Nephron progenitor cell (in vitro differentiated cells): Measurements from ENCODE around the gene DUS1L.

ENCODE experiments used
- DNase-seq: peaks from one replicate; pipeline ENCODE4 v3.0.0; 2021
- H3K27ac Mint-ChIP-seq: 2 replicates; pipeline ENCODE4 v1.8.0; 2021; ENCODE audit warnings: mild to moderate bottlenecking, moderate library complexity, mixed read lengths
- H3K27me3 Mint-ChIP-seq: 2 replicates; pipeline ENCODE4 v1.8.0; 2021; ENCODE audit warnings: mild to moderate bottlenecking, low read depth, mixed read lengths; ENCODE audit not compliant: poor library complexity
- H3K36me3 Mint-ChIP-seq: 2 replicates; pipeline ENCODE4 v1.8.0; 2021; ENCODE audit warnings: low read depth, mixed read lengths
- H3K4me1 Mint-ChIP-seq: 2 replicates; pipeline ENCODE4 v1.8.0; 2021; ENCODE audit warnings: mixed read lengths
- H3K4me3 Mint-ChIP-seq: 2 replicates; pipeline ENCODE4 v1.8.0; 2021; ENCODE audit warnings: mild to moderate bottlenecking, moderate library complexity, mixed read lengths
- H3K9me3 Mint-ChIP-seq: 2 replicates; pipeline ENCODE4 v1.8.0; 2021; ENCODE audit warnings: mild to moderate bottlenecking, moderate library complexity, mixed read lengths
- TF ChIP-seq, protein P1 (sequence below): fragments of 200-600 bp; sonication (generic); IDR thresholded peaks from 2 replicates; pipeline ENCODE4 v1.5.0; 2021; ENCODE audit warnings: antibody characterized with exemption

DUS1L gene

DNA sequence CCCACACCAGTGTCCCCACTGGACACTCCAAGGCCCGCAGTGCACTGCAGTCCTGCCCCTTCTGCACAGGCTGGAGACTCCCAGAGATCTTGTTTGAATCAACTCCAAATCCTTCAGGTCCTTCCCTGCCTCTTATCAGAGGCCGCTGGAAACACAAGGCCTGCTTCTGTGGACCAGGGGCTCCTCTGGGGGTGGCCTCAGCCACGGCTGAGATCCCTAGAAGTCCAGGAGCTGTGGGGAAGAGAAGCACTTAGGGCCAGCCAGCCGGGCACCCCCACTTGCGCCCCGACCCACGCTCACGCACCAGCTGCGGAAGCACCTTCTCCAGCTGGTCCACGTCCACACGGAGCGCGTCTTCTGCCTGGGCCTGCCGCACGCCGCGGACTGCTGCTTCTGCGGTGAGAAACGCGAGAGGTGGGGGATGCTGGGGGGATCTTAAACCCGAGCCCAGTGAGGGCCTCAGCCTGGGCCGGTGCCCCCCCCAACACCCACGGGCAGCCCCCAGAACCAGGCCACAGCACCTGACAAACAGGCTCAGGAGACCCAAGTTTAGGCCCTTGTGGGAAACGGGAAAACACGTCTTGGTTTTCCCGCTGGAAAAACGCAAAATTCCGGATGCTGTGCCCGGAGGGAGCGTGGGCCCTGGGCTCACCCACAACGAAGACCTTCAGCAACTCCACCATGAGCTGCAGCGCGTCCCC lies 46.5 kb downstream of the DUS1L start:
- no peaks in the 10 kb centered on the region for H3K27me3 Mint-ChIP-seq
- no peak overlapping the region for H3K27ac Mint-ChIP-seq
- H3K36me3 Mint-ChIP-seq: no peaks in the 10 kb centered on the region
- no peak overlapping the region for H3K4me3 Mint-ChIP-seq
- TF ChIP-seq, protein P1, sequence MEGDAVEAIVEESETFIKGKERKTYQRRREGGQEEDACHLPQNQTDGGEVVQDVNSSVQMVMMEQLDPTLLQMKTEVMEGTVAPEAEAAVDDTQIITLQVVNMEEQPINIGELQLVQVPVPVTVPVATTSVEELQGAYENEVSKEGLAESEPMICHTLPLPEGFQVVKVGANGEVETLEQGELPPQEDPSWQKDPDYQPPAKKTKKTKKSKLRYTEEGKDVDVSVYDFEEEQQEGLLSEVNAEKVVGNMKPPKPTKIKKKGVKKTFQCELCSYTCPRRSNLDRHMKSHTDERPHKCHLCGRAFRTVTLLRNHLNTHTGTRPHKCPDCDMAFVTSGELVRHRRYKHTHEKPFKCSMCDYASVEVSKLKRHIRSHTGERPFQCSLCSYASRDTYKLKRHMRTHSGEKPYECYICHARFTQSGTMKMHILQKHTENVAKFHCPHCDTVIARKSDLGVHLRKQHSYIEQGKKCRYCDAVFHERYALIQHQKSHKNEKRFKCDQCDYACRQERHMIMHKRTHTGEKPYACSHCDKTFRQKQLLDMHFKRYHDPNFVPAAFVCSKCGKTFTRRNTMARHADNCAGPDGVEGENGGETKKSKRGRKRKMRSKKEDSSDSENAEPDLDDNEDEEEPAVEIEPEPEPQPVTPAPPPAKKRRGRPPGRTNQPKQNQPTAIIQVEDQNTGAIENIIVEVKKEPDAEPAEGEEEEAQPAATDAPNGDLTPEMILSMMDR: no peak
- H3K4me1 Mint-ChIP-seq: peaks cover 32% of the 10 kb centered on the region
- no peak for DNase-seq
- no peaks in the 10 kb centered on the region for H3K9me3 Mint-ChIP-seq

DNA sequence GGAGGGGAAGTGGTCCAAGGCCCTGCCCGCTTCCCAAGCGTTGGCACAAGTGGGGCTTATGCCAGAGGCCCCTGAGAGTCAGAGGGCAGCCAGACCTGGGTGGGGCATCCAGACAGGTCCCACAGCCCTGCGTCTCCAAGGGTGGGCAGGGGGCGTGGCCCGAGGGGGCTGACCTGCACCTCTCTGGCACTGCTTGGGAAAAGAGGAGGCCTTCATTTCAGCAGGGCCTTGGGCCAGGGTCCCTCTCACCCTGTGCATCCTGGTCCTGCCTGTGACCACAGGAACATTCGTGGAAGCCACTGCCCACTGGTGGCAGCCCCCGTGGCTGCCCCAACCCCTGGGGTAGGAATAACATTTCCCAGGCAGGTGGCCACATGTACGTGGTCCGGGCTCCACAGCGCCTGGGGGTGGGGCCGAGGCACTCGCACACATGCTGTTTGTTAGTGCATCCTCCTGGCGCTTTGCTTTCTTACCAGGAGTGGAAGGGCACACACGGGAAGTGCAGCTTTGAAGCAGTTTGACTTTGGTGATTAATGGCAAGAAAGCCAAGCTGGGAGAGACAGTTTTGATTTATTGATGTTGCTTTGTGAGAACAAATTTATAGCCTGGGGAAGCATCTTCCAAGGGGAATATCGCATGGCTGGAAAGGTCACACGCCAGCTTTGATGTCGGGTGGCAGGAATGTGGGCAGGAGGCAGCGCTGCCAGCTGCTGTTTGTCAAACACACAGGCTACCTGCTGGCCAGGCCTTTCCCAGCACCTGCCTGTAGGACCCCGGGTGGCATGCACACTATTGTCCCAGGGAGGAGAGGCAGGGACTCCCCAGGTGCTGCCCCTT lies 47.2 kb downstream of the DUS1L start:
- peak overlapping the region; percentile 93 for H3K27ac Mint-ChIP-seq

DNA sequence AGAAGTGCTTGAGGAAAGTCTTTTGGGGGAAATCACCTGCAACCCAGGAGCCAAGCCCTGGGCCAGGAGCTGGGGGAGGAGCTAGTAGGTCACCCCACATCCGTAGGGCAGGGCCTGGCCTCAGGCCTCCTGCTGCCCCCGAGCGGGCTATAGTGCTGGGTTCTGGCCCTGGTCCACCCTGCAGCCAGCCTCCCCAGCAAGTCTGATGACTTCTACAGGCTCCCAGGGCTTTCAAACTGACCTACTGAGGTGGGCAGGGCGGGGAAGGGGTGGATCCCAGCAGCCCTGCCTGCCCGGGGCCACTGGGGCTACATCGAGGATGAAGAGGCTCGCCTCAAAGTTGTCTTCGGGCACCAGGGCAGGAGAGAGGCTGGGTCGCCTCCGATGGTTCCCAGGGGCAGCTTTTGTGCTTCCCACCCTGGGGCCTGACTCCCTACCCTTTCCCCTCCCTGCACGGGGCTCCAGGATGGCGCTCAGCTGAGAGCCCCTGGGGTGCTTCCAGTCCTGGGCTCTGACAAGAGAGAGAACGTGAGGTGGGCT lies 47.9 kb downstream of the DUS1L start:
- no peaks in the 10 kb centered on the region for H3K9me3 Mint-ChIP-seq
- no peak overlapping the region for H3K27ac Mint-ChIP-seq
- peaks cover 39% of the 10 kb centered on the region for H3K4me1 Mint-ChIP-seq
- TF ChIP-seq, protein P1: no peak
- no peaks in the 10 kb centered on the region for H3K27me3 Mint-ChIP-seq
- DNase-seq: no peak
- H3K36me3 Mint-ChIP-seq: no peaks in the 10 kb centered on the region
- no peak overlapping the region for H3K4me3 Mint-ChIP-seq

More for the DNA sequence above, 47.2 kb downstream of the DUS1L start:
- no peak overlapping the region for H3K4me3 Mint-ChIP-seq
- no peak for DNase-seq
- TF ChIP-seq, protein P1: no peak
- peaks cover 33% of the 10 kb centered on the region for H3K4me1 Mint-ChIP-seq
- no peaks in the 10 kb centered on the region for H3K27me3 Mint-ChIP-seq
- H3K36me3 Mint-ChIP-seq: no peaks in the 10 kb centered on the region
- no peaks in the 10 kb centered on the region for H3K9me3 Mint-ChIP-seq

DNA sequence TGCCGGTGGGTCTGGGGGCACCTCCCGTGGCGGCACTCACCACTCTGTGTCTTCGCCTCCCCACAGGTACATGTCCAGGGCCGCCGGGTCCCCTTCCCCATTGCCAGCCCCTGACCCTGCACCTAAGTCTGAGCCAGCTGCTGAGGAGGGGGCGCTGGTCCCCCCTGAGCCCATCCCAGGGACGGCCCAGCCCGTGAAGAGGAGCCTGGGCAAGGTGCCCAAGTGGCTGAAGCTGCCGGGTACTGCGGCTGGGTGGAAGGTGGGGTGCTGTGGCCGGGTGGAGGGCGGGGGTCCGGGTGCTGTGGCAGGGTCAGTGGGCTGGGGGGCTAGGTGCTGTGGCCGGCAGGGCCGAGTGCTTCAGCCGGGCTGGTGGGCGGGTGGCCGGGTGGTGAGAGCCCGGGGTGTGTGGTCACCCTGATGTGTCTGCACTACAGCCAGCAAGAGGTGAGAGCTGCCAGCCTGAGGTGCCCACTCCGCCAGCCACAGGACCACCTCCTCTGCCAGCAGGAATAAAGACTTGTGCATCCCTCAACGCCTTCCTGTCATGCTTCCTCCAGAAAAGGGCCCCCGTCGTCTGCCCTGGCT lies 48.6 kb downstream of the DUS1L start:
- DNase-seq: no peak
- H3K4me3 Mint-ChIP-seq: no peak overlapping the region
- H3K9me3 Mint-ChIP-seq: no peaks in the 10 kb centered on the region
- no peak overlapping the region for H3K27ac Mint-ChIP-seq
- H3K27me3 Mint-ChIP-seq: no peaks in the 10 kb centered on the region
- TF ChIP-seq, protein P1: no peak
- H3K4me1 Mint-ChIP-seq: peaks cover 38% of the 10 kb centered on the region
- no peaks in the 10 kb centered on the region for H3K36me3 Mint-ChIP-seq

DNA sequence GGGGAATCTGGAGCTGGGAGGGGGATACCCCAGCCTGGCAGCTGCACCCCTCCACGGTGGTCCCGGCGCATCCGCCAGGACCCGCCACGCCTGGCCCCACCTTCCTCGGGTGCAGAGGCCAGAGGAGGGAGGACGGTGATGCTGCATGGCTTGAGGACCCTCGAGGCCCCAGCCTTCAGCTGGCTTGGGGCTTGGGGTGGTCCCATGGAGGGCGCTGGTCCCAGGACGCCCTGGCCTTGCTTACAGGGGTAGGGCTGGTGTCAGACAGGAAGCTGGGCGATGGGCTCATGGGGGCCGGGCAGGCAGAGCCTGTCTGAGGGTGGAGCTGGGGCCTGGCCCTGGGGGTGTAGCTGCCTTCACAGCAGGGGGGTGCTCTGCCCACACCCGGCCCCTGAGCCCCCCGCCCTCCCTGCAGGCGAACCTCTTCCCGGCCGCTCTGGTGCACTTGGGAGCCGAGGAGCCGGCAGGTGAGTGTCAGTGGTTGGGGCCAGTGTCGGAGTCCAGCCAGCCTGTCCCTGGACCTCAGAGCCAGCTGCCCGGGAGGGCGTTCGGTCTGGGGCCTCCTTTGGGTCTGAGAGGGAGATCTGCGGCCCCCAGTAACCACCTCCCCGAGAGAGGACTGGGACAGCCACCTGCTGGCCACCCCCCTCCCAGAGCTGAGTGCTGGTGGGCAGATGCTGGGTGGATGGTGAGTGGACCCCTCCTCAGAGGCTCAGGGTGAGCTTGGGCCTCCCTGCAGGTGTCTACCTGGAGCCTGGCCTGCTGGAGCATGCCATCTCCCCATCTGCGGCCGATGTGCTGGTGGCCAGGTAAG lies 49.3 kb downstream of the DUS1L start:
- DNase-seq: no peak
- Mint-ChIP-seq H3K4me1 (peaks cover 31% of the 10 kb centered on the region), H3K27me3 (no peaks in the 10 kb centered on the region), H3K9me3 (no peaks in the 10 kb centered on the region), H3K4me3 (no peak overlapping the region), H3K36me3 (no peaks in the 10 kb centered on the region), H3K27ac (no peak overlapping the region)
- TF ChIP-seq, protein P1: no peak
